GM13977 (cell line): ENCODE data around the gene FKBP4.

ENCODE experiments used
- DNase-seq: peaks from one replicate; pipeline ENCODE4 v3.0.0; 2012; ENCODE audit warnings: low spot score
- in situ Hi-C: fragments of 300-500 bp; cut with MboI; formaldehyde crosslinking; loops from one replicate; pipeline ENCODE4 v1.12.0; 2022; ENCODE audit warnings: low sequenced_read_pairs, low pct_unique_long_range_greater_than_20kb, mixed read lengths, inconsistent platforms; ENCODE audit not compliant: unreplicated experiment
- TF ChIP-seq, protein P1 (sequence below): IDR thresholded peaks from 2 replicates; pipeline ENCODE4 v1.5.1; 2012; ENCODE audit warnings: mild to moderate bottlenecking, control low read depth; ENCODE audit not compliant: insufficient read depth; ENCODE audit errors: extremely low read depth, missing control alignments

The FKBP4 gene

DNA sequence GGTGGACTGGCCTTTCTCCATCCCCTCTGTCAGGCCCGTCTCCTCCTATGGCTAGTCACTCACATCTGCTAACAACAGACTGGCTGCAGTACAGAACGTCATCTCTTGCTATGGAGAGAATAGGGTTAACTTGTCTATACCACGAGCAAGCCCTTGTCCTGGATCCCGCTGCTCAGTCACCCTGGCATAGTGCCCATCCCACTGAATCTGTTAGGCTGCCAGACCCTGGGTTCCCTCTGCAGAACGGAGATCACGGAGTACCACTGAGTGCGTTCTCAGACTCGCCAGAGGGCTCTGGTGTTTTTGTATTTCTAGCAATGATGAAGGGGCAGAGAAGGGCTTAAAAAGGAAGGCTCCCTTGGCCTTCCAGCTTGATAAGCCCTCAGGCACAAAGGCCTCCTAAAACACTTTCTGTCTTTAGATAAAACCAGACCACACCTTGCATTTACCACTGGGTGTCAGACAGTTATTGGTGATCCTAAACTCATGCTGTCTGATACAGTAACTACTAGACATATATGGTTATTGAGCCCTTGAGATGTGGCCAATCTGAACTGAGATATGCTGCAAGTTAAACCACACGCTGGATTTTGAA is 46.4 kb downstream of the FKBP4 start:
- no peak for DNase-seq
- in situ Hi-C loops: no loop called here
- TF ChIP-seq, protein P1, sequence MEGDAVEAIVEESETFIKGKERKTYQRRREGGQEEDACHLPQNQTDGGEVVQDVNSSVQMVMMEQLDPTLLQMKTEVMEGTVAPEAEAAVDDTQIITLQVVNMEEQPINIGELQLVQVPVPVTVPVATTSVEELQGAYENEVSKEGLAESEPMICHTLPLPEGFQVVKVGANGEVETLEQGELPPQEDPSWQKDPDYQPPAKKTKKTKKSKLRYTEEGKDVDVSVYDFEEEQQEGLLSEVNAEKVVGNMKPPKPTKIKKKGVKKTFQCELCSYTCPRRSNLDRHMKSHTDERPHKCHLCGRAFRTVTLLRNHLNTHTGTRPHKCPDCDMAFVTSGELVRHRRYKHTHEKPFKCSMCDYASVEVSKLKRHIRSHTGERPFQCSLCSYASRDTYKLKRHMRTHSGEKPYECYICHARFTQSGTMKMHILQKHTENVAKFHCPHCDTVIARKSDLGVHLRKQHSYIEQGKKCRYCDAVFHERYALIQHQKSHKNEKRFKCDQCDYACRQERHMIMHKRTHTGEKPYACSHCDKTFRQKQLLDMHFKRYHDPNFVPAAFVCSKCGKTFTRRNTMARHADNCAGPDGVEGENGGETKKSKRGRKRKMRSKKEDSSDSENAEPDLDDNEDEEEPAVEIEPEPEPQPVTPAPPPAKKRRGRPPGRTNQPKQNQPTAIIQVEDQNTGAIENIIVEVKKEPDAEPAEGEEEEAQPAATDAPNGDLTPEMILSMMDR: no peak

DNA sequence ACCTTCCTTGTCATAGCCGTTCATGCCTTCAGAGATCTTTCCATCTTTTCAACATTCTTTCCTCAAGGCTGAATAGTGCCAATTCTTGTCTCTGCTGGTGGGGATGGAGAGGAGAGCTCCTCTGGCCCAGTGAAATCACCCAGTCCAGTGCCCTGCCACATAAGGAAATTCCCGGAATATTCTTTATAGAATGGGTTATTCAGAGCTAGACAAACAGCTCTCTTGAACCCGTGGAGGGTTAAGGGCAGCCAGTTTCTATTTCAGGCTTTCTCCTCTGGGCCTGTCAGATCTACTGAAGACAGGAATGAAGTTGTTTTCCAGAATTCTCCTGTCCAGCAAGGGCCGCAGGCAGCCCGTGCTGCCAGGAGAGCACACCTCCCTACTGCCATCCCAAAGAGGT is 48.2 kb downstream of the FKBP4 start:
- no peak for DNase-seq
- in situ Hi-C loops: no loop called here
- TF ChIP-seq, protein P1: no peak

DNA sequence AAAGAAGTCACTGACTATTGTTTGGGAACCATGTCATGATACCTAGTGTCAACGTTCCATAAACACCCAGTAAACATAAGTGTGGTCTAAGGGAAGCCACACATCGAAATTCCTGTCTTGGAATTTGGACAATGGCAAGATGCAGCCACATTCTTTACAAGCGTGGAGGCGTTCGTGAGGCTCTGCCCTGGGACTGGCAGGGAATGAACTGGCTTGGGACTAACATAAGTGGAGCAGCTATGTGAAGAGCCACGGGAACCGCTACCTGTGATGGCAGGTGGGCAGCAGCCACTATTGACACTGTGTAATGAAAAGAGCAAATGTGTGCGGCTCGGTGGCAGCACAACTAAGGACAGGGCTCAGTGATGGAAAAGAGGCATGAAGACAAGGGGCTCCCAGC is 50.0 kb downstream of the FKBP4 start:
- DNase-seq: no peak
- in situ Hi-C loops: no loop called here
- TF ChIP-seq, protein P1: no peak

DNA sequence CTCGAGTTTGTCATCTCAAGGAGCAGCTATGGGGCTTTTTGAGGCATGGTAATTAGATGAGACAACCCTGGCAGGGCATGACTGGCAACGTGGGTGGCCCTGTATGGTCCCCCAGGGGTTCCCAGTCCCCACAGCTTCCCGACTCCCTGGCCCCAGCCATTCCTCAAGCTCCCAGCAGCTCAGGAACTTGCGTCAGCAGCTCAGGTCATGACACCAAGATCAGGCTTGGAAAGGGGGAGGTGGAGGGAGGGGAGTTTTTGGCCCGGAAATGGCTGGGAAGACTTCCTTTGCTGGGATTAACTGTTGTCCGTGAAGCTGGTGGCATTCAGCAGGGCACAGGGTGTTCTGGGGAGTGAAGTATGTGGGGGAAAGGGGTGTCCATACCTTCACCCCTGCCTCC is 50.5 kb downstream of the FKBP4 start:
- TF ChIP-seq, protein P1: no peak
- in situ Hi-C loops: no loop called here

DNA sequence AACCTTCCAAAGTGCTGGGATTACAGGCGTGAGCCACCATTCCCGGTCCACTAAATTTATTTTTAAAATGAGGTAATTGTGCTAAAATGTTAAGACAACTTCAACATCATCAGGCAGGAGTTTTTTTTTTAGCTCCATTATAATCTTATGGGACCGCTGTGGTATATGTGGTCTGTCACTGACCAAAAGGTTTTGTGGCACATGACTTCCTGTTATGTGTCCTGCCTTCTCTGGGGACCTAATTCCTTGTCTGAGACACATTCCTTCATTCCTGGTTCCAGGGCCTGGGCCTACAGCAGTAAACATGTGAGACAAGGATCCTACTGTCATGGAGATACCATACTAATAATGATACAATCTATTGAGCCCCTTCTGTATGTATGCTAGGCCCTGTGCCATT is 57.2 kb downstream of the FKBP4 start:
- no peak for DNase-seq
- in situ Hi-C loops: no loop called here
- TF ChIP-seq, protein P1: no peak

More for the DNA sequence above, 50.5 kb downstream of the FKBP4 start:
- no peak for DNase-seq

DNA sequence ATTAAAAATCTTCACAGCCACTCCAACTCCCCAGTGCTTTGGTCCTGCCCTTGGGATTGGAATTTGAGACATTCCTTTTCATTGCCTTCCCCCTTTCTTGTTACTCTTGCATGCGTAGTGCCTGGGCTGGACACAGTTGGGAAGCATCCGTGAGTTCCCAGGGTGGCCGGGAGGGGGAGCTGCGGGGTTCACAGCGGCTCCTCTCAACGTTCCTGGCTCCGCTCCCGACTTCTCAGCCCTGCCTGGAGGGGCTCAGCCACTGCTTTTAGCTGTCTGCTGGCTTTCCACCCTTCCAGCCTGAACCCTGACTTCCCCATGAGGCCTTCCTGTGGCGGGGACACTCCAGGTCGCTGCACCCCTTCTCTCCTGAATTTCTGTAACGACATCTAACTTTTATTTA is 58.9 kb downstream of the FKBP4 start:
- DNase-seq: peak; percentile 53
- in situ Hi-C loops: no loop called here
- TF ChIP-seq, protein P1: peak; percentile 55
